Liver (tissue), 9 donors: ENCODE data around the gene VAC14. TPM values are rescaled to one million over a fixed set of nuclear protein-coding genes. Genes with fewer than 3 reads are reported as not detected.

Experiments used
- DNase-seq: peaks from one replicate; pipeline ENCODE4 v3.0.0-alpha.2; 2017; ENCODE audit warnings: low spot score
- H3K27ac ChIP-seq, 2 donors: one replicate each; pipeline ENCODE4 v1.7.0; 2013; ENCODE audit warnings: inconsistent platforms in 2 of 2, low read length in 2 of 2, control low read depth in 1 of 2, low read depth in 1 of 2, mild to moderate bottlenecking in 1 of 2
- H3K27me3 ChIP-seq, 4 donors: one replicate each; pipeline versions ENCODE4 v1.6.1 to v1.7.0; 2013; ENCODE audit warnings: low read length in 3 of 4, inconsistent platforms in 1 of 4, mild to moderate bottlenecking in 1 of 4, moderate library complexity in 1 of 4; ENCODE audit not compliant: control insufficient read depth in 4 of 4, insufficient read depth in 4 of 4
- H3K36me3 ChIP-seq, 4 donors: one replicate each; pipeline versions ENCODE4 v1.6.1 to v1.7.0; 2013; ENCODE audit warnings: low read length in 3 of 4, mild to moderate bottlenecking in 3 of 4, low read depth in 1 of 4, moderate library complexity in 1 of 4; ENCODE audit not compliant: control insufficient read depth in 4 of 4, insufficient read depth in 3 of 4
- H3K4me1 ChIP-seq, 4 donors: one replicate each; pipeline versions ENCODE4 v1.6.1 to v1.7.0; 2013; ENCODE audit warnings: low read length in 3 of 4, mild to moderate bottlenecking in 3 of 4, moderate library complexity in 1 of 4; ENCODE audit not compliant: control insufficient read depth in 4 of 4, insufficient read depth in 4 of 4
- H3K4me3 ChIP-seq, 3 donors: one replicate each; pipeline versions ENCODE4 v1.6.1 to v1.7.0; 2013; ENCODE audit warnings: low read length in 3 of 3, control low read depth in 1 of 3, low read depth in 1 of 3, mild to moderate bottlenecking in 1 of 3
- H3K9ac ChIP-seq, 2 donors: one replicate each; pipeline ENCODE4 v1.7.0; 2013; ENCODE audit warnings: low read length in 2 of 2, mild to moderate bottlenecking in 2 of 2, moderate library complexity in 2 of 2, control low read depth in 1 of 2, low read depth in 1 of 2
- H3K9me3 ChIP-seq, 4 donors: one replicate each; pipeline versions ENCODE4 v1.6.1 to v1.7.0; 2013; ENCODE audit warnings: low read length in 3 of 4; ENCODE audit not compliant: control insufficient read depth in 4 of 4
- HNF4G ChIP-seq: IDR thresholded peaks from 2 replicates; pipeline ENCODE4 v1.6.1; 2016; ENCODE audit warnings: antibody characterized with exemption
- JUND ChIP-seq, 2 donors: IDR thresholded peaks; 2 replicates each; pipeline ENCODE4 v1.6.1; 2016; ENCODE audit warnings: antibody characterized with exemption in 2 of 2
- NR2F2 ChIP-seq: IDR thresholded peaks from 2 replicates; pipeline ENCODE4 v1.6.1; 2016; ENCODE audit warnings: antibody characterized with exemption
- RAD21 ChIP-seq, 2 donors: IDR thresholded peaks; 2 replicates each; pipeline ENCODE4 v1.6.1; 2016; ENCODE audit warnings: antibody characterized with exemption in 2 of 2, mild to moderate bottlenecking in 2 of 2
- RXRA ChIP-seq, 2 donors: IDR thresholded peaks; 2 replicates each; pipeline ENCODE4 v1.6.1; 2017 to 2018; ENCODE audit warnings: antibody characterized with exemption in 2 of 2, mild to moderate bottlenecking in 1 of 2
- WGBS: extraction: QIAGEN DNeasy Blood & Tissue Kit; methylation state at CpG from one replicate; pipeline ENCODE4 v1.1.7; 2013; 5-methylcytosine and 5-hydroxymethylcytosine counted together
- polyA plus RNA-seq, 2 donors: library from polyadenylated mRNA; stranded (reverse) in 1 of 2; unstranded in 1 of 2; fragments of 200-250 nt in 1 of 2; fragments of >200 nt in 1 of 2; fragmentation: Nextera tagmentation in 1 of 2; extraction: Ambion mirVana in 1 of 2; gene quantifications; one replicate each; pipeline versions ENCODE4 v1.2.1 to v1.2.3, GENCODE V29; 2013 to 2015
- total RNA-seq, 2 donors: library from RNA; depleted of rRNA; stranded (reverse); fragments of >200 nt; gene quantifications; one replicate each; pipeline ENCODE4 v1.2.3, GENCODE V29; 2014
- TF ChIP-seq, protein P1 (sequence below): IDR thresholded peaks from 2 replicates; pipeline ENCODE4 v1.6.1; 2016; ENCODE audit warnings: antibody characterized with exemption, mild to moderate bottlenecking
- TF ChIP-seq, protein P2 (sequence below): IDR thresholded peaks from 2 replicates; pipeline ENCODE4 v1.6.1; 2016; ENCODE audit warnings: antibody characterized with exemption
- TF ChIP-seq, protein P3 (sequence below): fragments of 150-350 bp; IDR thresholded peaks from 2 replicates; pipeline ENCODE4 v1.5.1; 2017; ENCODE audit warnings: improper control_type of control experiment, low read depth, low read length; ENCODE audit not compliant: missing input control
- TF ChIP-seq, protein P4 (sequence below): IDR thresholded peaks from 2 replicates; pipeline ENCODE4 v1.6.1; 2016; ENCODE audit warnings: antibody characterized with exemption
- donor health status: healthy.
- donor health status: healthy.
- donor health status: healthy.
- donor health status: healthy.
- donor health status: healthy.

Gene VAC14
- total and polyA plus RNA-seq, 4 donors: 16.7 to 29.8 (median 20.5) TPM

DNA sequence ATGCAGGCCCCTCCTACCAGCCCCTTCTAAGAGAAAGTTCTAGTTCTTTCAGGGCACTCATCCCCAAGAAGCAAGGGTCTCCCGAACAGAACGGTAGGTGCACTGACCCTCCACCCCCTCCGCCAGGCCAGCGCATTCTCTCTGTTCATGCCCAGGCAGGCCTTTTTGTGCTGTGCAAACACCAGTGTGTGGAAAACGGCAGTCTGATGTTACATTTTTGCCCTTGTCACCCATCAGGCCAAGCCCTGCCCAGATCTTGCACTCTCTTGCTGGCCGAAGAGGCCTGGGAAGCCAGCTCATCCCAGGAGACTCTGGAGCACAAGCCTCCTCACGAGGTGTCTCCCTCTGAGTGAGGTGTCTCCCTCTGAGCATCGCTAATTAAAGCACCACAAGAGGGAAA is 99.0 kb downstream of the VAC14 start (continued):
- TF ChIP-seq, protein P1, sequence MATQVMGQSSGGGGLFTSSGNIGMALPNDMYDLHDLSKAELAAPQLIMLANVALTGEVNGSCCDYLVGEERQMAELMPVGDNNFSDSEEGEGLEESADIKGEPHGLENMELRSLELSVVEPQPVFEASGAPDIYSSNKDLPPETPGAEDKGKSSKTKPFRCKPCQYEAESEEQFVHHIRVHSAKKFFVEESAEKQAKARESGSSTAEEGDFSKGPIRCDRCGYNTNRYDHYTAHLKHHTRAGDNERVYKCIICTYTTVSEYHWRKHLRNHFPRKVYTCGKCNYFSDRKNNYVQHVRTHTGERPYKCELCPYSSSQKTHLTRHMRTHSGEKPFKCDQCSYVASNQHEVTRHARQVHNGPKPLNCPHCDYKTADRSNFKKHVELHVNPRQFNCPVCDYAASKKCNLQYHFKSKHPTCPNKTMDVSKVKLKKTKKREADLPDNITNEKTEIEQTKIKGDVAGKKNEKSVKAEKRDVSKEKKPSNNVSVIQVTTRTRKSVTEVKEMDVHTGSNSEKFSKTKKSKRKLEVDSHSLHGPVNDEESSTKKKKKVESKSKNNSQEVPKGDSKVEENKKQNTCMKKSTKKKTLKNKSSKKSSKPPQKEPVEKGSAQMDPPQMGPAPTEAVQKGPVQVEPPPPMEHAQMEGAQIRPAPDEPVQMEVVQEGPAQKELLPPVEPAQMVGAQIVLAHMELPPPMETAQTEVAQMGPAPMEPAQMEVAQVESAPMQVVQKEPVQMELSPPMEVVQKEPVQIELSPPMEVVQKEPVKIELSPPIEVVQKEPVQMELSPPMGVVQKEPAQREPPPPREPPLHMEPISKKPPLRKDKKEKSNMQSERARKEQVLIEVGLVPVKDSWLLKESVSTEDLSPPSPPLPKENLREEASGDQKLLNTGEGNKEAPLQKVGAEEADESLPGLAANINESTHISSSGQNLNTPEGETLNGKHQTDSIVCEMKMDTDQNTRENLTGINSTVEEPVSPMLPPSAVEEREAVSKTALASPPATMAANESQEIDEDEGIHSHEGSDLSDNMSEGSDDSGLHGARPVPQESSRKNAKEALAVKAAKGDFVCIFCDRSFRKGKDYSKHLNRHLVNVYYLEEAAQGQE: no peak
- no peak for TF ChIP-seq RAD21 (IDR thresholded peaks at IDR 0.05)

DNA sequence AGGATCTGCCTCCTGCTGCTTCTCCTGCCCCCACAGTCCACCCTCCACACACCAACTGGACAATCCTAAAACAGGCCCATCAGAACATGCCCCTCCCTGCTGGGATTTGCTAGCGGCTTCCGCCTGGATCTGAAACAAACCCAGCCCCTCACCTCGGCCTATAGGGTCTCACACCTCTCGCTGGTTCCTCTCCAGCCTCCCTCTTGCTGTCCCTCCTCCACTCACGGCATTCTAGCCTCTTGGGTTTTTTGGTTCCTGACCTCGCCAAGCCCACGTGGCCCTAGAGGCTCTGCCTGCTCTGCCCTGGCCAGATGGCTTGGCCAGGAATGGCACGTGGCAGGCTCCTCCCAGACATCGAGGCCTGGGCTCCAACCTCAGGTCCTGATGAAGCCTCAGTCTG is 99.4 kb downstream of the VAC14 start:
- 79% methylated on average over 9 of the region's 9 CpGs for WGBS
- Histone ChIP-seq H3K9ac (no peak overlapping the region), H3K27ac (no peak overlapping the region)

DNA sequence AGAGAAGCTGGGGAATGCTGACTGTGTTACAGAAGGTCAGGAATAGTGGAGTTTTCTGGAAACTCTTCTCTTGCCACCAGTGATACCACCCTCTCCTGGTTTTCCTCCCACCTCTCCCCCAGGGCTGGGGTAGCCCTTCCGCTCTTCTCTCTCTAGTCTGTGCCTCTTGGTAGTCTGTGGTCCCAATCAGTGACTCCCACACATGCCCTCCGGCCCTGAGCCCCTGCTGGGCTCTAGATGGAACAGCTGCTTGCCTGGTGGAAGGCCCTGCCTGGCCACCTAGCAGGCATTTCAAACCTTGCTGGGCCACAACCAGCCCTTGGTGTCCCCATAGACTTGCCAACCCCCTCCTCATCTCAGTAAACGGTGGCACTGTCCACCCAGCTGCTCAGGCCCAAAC is 99.9 kb downstream of the VAC14 start:
- Histone ChIP-seq H3K9me3 (no peaks in the 10 kb centered on the region), H3K4me3 (no peak overlapping the region), H3K27ac (peak overlapping the region in 1 of 2 donors; percentile 21), H3K4me1 (peaks cover 11 to 41% (median 28%) of the 10 kb centered on the region in 4 donors), H3K27me3 (no peaks in the 10 kb centered on the region), H3K9ac (no peak overlapping the region), H3K36me3 (peaks cover 0 to 2% (median 0%) of the 10 kb centered on the region in 4 donors)
- 91% methylated on average over 3 of the region's 3 CpGs for WGBS
- TF ChIP-seq, protein P2, sequence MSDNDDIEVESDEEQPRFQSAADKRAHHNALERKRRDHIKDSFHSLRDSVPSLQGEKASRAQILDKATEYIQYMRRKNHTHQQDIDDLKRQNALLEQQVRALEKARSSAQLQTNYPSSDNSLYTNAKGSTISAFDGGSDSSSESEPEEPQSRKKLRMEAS: no peak
- TF ChIP-seq, protein P3, sequence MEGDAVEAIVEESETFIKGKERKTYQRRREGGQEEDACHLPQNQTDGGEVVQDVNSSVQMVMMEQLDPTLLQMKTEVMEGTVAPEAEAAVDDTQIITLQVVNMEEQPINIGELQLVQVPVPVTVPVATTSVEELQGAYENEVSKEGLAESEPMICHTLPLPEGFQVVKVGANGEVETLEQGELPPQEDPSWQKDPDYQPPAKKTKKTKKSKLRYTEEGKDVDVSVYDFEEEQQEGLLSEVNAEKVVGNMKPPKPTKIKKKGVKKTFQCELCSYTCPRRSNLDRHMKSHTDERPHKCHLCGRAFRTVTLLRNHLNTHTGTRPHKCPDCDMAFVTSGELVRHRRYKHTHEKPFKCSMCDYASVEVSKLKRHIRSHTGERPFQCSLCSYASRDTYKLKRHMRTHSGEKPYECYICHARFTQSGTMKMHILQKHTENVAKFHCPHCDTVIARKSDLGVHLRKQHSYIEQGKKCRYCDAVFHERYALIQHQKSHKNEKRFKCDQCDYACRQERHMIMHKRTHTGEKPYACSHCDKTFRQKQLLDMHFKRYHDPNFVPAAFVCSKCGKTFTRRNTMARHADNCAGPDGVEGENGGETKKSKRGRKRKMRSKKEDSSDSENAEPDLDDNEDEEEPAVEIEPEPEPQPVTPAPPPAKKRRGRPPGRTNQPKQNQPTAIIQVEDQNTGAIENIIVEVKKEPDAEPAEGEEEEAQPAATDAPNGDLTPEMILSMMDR: no peak
- TF ChIP-seq, protein P4, sequence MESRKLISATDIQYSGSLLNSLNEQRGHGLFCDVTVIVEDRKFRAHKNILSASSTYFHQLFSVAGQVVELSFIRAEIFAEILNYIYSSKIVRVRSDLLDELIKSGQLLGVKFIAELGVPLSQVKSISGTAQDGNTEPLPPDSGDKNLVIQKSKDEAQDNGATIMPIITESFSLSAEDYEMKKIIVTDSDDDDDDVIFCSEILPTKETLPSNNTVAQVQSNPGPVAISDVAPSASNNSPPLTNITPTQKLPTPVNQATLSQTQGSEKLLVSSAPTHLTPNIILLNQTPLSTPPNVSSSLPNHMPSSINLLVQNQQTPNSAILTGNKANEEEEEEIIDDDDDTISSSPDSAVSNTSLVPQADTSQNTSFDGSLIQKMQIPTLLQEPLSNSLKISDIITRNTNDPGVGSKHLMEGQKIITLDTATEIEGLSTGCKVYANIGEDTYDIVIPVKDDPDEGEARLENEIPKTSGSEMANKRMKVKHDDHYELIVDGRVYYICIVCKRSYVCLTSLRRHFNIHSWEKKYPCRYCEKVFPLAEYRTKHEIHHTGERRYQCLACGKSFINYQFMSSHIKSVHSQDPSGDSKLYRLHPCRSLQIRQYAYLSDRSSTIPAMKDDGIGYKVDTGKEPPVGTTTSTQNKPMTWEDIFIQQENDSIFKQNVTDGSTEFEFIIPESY: no peak
- TF ChIP-seq, protein P1: no peak
- TF ChIP-seq JUND (IDR thresholded peaks at IDR 0.05) (no peak), RXRA (IDR thresholded peaks at IDR 0.05) (no peak), NR2F2 (no peak), HNF4G (no peak)
- DNase-seq: no peak

More for the DNA sequence above, 99.4 kb downstream of the VAC14 start:
- Histone ChIP-seq H3K4me1 (peaks cover 11 to 40% (median 27%) of the 10 kb centered on the region in 4 donors), H3K4me3 (no peak overlapping the region), H3K27me3 (no peaks in the 10 kb centered on the region), H3K9me3 (no peaks in the 10 kb centered on the region), H3K36me3 (peaks cover 0 to 2% (median 0%) of the 10 kb centered on the region in 4 donors)
- no peak for TF ChIP-seq RXRA (IDR thresholded peaks at IDR 0.05)
- TF ChIP-seq, protein P2: peak; percentile 67
- no peak for DNase-seq
